Fibroblast of skin of left biceps (primary cell): ENCODE measurements around the gene PIEZO1.
A peak's percentile ranks its signal among the peaks of the same experiment; 100 is the strongest.

Source experiments
- DNase-seq, 2 experiments: peaks; one replicate each; pipeline ENCODE4 v3.0.0-alpha.2; 2013; ENCODE audit warnings: low read depth in 2 of 2

Gene PIEZO1

GRCh38 chr16:88817785-88818574 lies 33.0 kb upstream of the PIEZO1 start:
- no peak for DNase-seq

- no peak for DNase-seq
These were observed 31.9 kb upstream of the PIEZO1 start for GRCh38 chr16:88816736-88817535.

GRCh38 chr16:88815901-88816589 lies 31.0 kb upstream of the PIEZO1 start:
- no peak for DNase-seq

- no peak for DNase-seq
These were observed 30.2 kb upstream of the PIEZO1 start for GRCh38 chr16:88815227-88815626.

GRCh38 chr16:88814144-88814502 lies 29.1 kb upstream of the PIEZO1 start:
- no peak for DNase-seq

- DNase-seq, result no peak
These were observed 28.5 kb upstream of the PIEZO1 start for GRCh38 chr16:88813269-88814143.

- DNase-seq, result no peak
These were observed 27.7 kb upstream of the PIEZO1 start for GRCh38 chr16:88812513-88813268.

GRCh38 chr16:88811769-88812512 lies 26.9 kb upstream of the PIEZO1 start, which contains the start of gene APRT:
Gene APRT, minus strand, starts transcription at chr16:88811928. Its CDS starts 29 bp downstream, at chr16:88811899.
- DNase-seq, result peak; percentile 80 to 84

GRCh38 chr16:88810912-88811768 lies 26.1 kb upstream of the PIEZO1 start:
- DNase-seq, result peak in 1 of 2 experiments; percentile 50

- no peak for DNase-seq
These were observed 25.3 kb upstream of the PIEZO1 start for GRCh38 chr16:88810166-88810911.

GRCh38 chr16:88809676-88810165 lies 24.7 kb upstream of the PIEZO1 start:
- DNase-seq, result no peak

- DNase-seq, result no peak
These were observed 24.2 kb upstream of the PIEZO1 start for GRCh38 chr16:88809068-88809675.

GRCh38 chr16:88807626-88808453 lies 22.8 kb upstream of the PIEZO1 start:
- DNase-seq, result no peak

GRCh38 chr16:88807142-88807625 lies 22.2 kb upstream of the PIEZO1 start:
- no peak for DNase-seq

- DNase-seq, result no peak
These were observed 21.6 kb upstream of the PIEZO1 start for GRCh38 chr16:88806491-88807111.

GRCh38 chr16:88805887-88806393 lies 20.9 kb upstream of the PIEZO1 start:
- no peak for DNase-seq
